ENCODE measurements around the gene NEK5.
"Not testable (repeated sequence)": the region's sequence is repeated elsewhere in the genome, so short reads cannot be mapped to it uniquely, and the experiment has no call there.

The NEK5 gene

GRCh38 chr13:52112591-52112990, 16.3 kb downstream of the NEK5 start:
- Histone ChIP-seq H3K27me3 (no peaks in the 10 kb centered on the region), H3K4me1 (no peaks in the 10 kb centered on the region), H3K36me3 (no peaks in the 10 kb centered on the region), H3K27ac (no peak overlapping the region), H3K9me3 (no peaks in the 10 kb centered on the region), H3K4me3 (no peak overlapping the region)
- TF ChIP-seq, protein P1, sequence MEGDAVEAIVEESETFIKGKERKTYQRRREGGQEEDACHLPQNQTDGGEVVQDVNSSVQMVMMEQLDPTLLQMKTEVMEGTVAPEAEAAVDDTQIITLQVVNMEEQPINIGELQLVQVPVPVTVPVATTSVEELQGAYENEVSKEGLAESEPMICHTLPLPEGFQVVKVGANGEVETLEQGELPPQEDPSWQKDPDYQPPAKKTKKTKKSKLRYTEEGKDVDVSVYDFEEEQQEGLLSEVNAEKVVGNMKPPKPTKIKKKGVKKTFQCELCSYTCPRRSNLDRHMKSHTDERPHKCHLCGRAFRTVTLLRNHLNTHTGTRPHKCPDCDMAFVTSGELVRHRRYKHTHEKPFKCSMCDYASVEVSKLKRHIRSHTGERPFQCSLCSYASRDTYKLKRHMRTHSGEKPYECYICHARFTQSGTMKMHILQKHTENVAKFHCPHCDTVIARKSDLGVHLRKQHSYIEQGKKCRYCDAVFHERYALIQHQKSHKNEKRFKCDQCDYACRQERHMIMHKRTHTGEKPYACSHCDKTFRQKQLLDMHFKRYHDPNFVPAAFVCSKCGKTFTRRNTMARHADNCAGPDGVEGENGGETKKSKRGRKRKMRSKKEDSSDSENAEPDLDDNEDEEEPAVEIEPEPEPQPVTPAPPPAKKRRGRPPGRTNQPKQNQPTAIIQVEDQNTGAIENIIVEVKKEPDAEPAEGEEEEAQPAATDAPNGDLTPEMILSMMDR (IDR thresholded peaks at IDR 0.05) = no peak
- intact Hi-C loops (cut with DNase I; ENCODE audit: low total_unique reads) = no loop called here
- DNase-seq = no peak

GRCh38 chr13:52109116-52109670, 19.7 kb downstream of the NEK5 start:
- Histone ChIP-seq H3K27me3 (no peaks in the 10 kb centered on the region), H3K36me3 (no peaks in the 10 kb centered on the region), H3K4me1 (no peaks in the 10 kb centered on the region), H3K27ac (no peak overlapping the region), H3K9me3 (no peaks in the 10 kb centered on the region), H3K4me3 (no peak overlapping the region)
- TF ChIP-seq, protein P1 (IDR thresholded peaks at IDR 0.05) = no peak
- intact Hi-C loops (cut with DNase I; ENCODE audit: low total_unique reads) = no loop called here
- no peak for DNase-seq

GRCh38 chr13:52105841-52106240, 23.0 kb downstream of the NEK5 start:
- Histone ChIP-seq H3K27ac (no peak overlapping the region), H3K27me3 (no peaks in the 10 kb centered on the region), H3K36me3 (no peaks in the 10 kb centered on the region), H3K4me3 (no peak overlapping the region), H3K4me1 (no peaks in the 10 kb centered on the region), H3K9me3 (no peaks in the 10 kb centered on the region)
- DNase-seq = no peak
- TF ChIP-seq, protein P1 (IDR thresholded peaks at IDR 0.05) = no peak
- intact Hi-C loops (cut with DNase I; ENCODE audit: low total_unique reads) = no loop called here

GRCh38 chr13:52104624-52105023, 24.2 kb downstream of the NEK5 start:
- no peak overlapping the region for H3K27ac ChIP-seq
- H3K36me3 ChIP-seq = no peaks in the 10 kb centered on the region
- intact Hi-C loops (cut with DNase I; ENCODE audit: low total_unique reads) = no loop called here
- H3K27me3 ChIP-seq = no peaks in the 10 kb centered on the region
- TF ChIP-seq, protein P1 (IDR thresholded peaks at IDR 0.05) = no peak
- H3K9me3 ChIP-seq = no peaks in the 10 kb centered on the region
- no peak for DNase-seq
- no peak overlapping the region for H3K4me3 ChIP-seq
- no peaks in the 10 kb centered on the region for H3K4me1 ChIP-seq

GRCh38 chr13:52103386-52103785, 25.5 kb downstream of the NEK5 start:
- no peaks in the 10 kb centered on the region for H3K9me3 ChIP-seq
- intact Hi-C loops (cut with DNase I; ENCODE audit: low total_unique reads) = no loop called here
- TF ChIP-seq, protein P1 (IDR thresholded peaks at IDR 0.05) = no peak
- H3K4me3 ChIP-seq = no peak overlapping the region
- DNase-seq = no peak
- no peak overlapping the region for H3K27ac ChIP-seq
- H3K4me1 ChIP-seq = no peaks in the 10 kb centered on the region
- H3K36me3 ChIP-seq = no peaks in the 10 kb centered on the region
- no peaks in the 10 kb centered on the region for H3K27me3 ChIP-seq

GRCh38 chr13:52102423-52102822, 26.4 kb downstream of the NEK5 start:
- H3K36me3 ChIP-seq; H3K4me3 ChIP-seq; DNase-seq; H3K4me1 ChIP-seq; H3K27me3 ChIP-seq; H3K27ac ChIP-seq; intact Hi-C loops (cut with DNase I; ENCODE audit: low total_unique reads); H3K9me3 ChIP-seq: not testable (repeated sequence)

All from tibial artery (tissue), 4 donors.